LNCaP clone FGC (cell line): ENCODE data around the gene SEC24A.
"Not testable (repeated sequence)": the region's sequence is repeated elsewhere in the genome, so short reads cannot be mapped to it uniquely, and the experiment has no call there.

ENCODE experiments used
- DNase-seq: peaks from one replicate; pipeline ENCODE4 v3.0.0-alpha.2; 2011; ENCODE audit warnings: low read depth
- H3K4me3 ChIP-seq: 2 replicates; pipeline ENCODE4 v1.5.1; 2011; ENCODE audit warnings: mild to moderate bottlenecking, low read depth, low read length, control low read depth
- CTCF ChIP-seq: IDR thresholded peaks from 2 replicates; pipeline ENCODE4 v1.5.1; 2012; ENCODE audit warnings: mild to moderate bottlenecking; ENCODE audit not compliant: control insufficient read depth, insufficient read depth; ENCODE audit errors: extremely low read depth

Gene SEC24A

GRCh38 chr5:134626369-134627014, 22.1 kb upstream of the SEC24A start:
- peak; percentile 97 for DNase-seq
- no peak for TF ChIP-seq CTCF
- peak overlapping the region; percentile 3; the same call in 1 of the 2 replicates for H3K4me3 ChIP-seq

GRCh38 chr5:134634227-134634626, 14.4 kb upstream of the SEC24A start:
- DNase-seq = no peak
- no peak for TF ChIP-seq CTCF
- no peak overlapping the region for H3K4me3 ChIP-seq

GRCh38 chr5:134635366-134635765, 13.2 kb upstream of the SEC24A start:
- H3K4me3 ChIP-seq, DNase-seq: not testable (repeated sequence)

- peak; percentile 80 for DNase-seq
These were observed 11.4 kb upstream of the SEC24A start for GRCh38 chr5:134637116-134637721.

GRCh38 chr5:134638760-134639201, 9.8 kb upstream of the SEC24A start:
- no peak overlapping the region for H3K4me3 ChIP-seq
- no peak for TF ChIP-seq CTCF
- no peak for DNase-seq

More at GRCh38 chr5:134637116-134637721, 11.4 kb upstream of the SEC24A start:
- no peak for TF ChIP-seq CTCF
- H3K4me3 ChIP-seq = no peak overlapping the region

GRCh38 chr5:134642931-134643530, 5.6 kb upstream of the SEC24A start:
- no peak overlapping the region for H3K4me3 ChIP-seq
- no peak for TF ChIP-seq CTCF

GRCh38 chr5:134647750-134648424, 698 bp upstream of the SEC24A start:
- DNase-seq = no peak
- TF ChIP-seq CTCF = no peak
- H3K4me3 ChIP-seq = peak overlapping the region; percentile 98

More at GRCh38 chr5:134642931-134643530, 5.6 kb upstream of the SEC24A start:
- no peak for DNase-seq
